CMK (cell line): ENCODE results near the gene FNDC3B.

Experiments
- DNase-seq: peaks from one replicate; pipeline ENCODE4 v3.0.0-alpha.2; 2010; ENCODE audit warnings: low read depth

The FNDC3B gene

GRCh38 chr3:172170073-172170709, 130.8 kb downstream of the FNDC3B start:
- no peak for DNase-seq

- DNase-seq: no peak
These were observed 131.5 kb downstream of the FNDC3B start for GRCh38 chr3:172170841-172171240.

- DNase-seq: no peak
These were observed 132.2 kb downstream of the FNDC3B start for GRCh38 chr3:172171396-172172075.

- no peak for DNase-seq
These were observed 134.2 kb downstream of the FNDC3B start for GRCh38 chr3:172173316-172174254.

- DNase-seq: no peak
These were observed 135.3 kb downstream of the FNDC3B start for GRCh38 chr3:172174513-172175253.

- no peak for DNase-seq
These were observed 135.8 kb downstream of the FNDC3B start for GRCh38 chr3:172175254-172175599.

- no peak for DNase-seq
These were observed 136.8 kb downstream of the FNDC3B start for GRCh38 chr3:172176061-172176770.

- no peak for DNase-seq
These were observed 137.7 kb downstream of the FNDC3B start for GRCh38 chr3:172177046-172177445.

GRCh38 chr3:172177803-172178316, 138.5 kb downstream of the FNDC3B start:
- no peak for DNase-seq

- no peak for DNase-seq
These were observed 140.5 kb downstream of the FNDC3B start for GRCh38 chr3:172179680-172180399.

GRCh38 chr3:172180473-172180872, 141.1 kb downstream of the FNDC3B start:
- DNase-seq: no peak

- DNase-seq: no peak
These were observed 142.7 kb downstream of the FNDC3B start for GRCh38 chr3:172181932-172182586.

- no peak for DNase-seq
These were observed 143.4 kb downstream of the FNDC3B start for GRCh38 chr3:172182797-172183196.

GRCh38 chr3:172184106-172184822, 144.9 kb downstream of the FNDC3B start:
- no peak for DNase-seq

- DNase-seq: no peak
These were observed 146.5 kb downstream of the FNDC3B start for GRCh38 chr3:172185907-172186306.

GRCh38 chr3:172186607-172187006, 147.2 kb downstream of the FNDC3B start:
- no peak for DNase-seq

- DNase-seq: no peak
These were observed 148.1 kb downstream of the FNDC3B start for GRCh38 chr3:172187511-172187910.

GRCh38 chr3:172188511-172188910, 149.1 kb downstream of the FNDC3B start:
- no peak for DNase-seq

- DNase-seq: no peak
These were observed 149.8 kb downstream of the FNDC3B start for GRCh38 chr3:172189213-172189612.
